HEK293T (cell line): ENCODE data around the gene PSMC2.

Source experiments
- ARNT ChIP-seq: fragments of 450-650 bp; IDR thresholded peaks from 2 replicates; pipeline ENCODE4 v1.6.1; 2017; ENCODE audit warnings: mild to moderate bottlenecking
- BHLHE40 ChIP-seq: fragments of 450-650 bp; IDR thresholded peaks from 2 replicates; pipeline ENCODE4 v1.6.1; 2016; ENCODE audit warnings: mild to moderate bottlenecking, moderate library complexity, borderline replicate concordance
- CTBP1 ChIP-seq: fragments of 450-650 bp; IDR thresholded peaks from 2 replicates; pipeline ENCODE4 v1.6.1; 2016; ENCODE audit warnings: borderline replicate concordance
- ELF4 ChIP-seq: fragments of 450-650 bp; IDR thresholded peaks from 2 replicates; pipeline ENCODE4 v1.6.1; 2017; ENCODE audit warnings: antibody characterized with exemption
- L3MBTL2 ChIP-seq: fragments of 450-650 bp; conservative IDR thresholded peaks from 2 replicates; pipeline ENCODE4 v1.6.1; 2016; ENCODE audit warnings: mild to moderate bottlenecking
- LEF1 ChIP-seq: fragments of 450-650 bp; IDR thresholded peaks from 2 replicates; pipeline ENCODE4 v1.6.1; 2017; ENCODE audit warnings: mild to moderate bottlenecking, borderline replicate concordance
- NFRKB ChIP-seq: fragments of 450-650 bp; IDR thresholded peaks from 2 replicates; pipeline ENCODE4 v1.6.1; 2016; ENCODE audit warnings: mild to moderate bottlenecking, moderate library complexity
- SP1 ChIP-seq: fragments of 450-650 bp; IDR thresholded peaks from 2 replicates; pipeline ENCODE4 v1.6.1; 2017
- SUZ12 ChIP-seq: fragments of 450-650 bp; IDR thresholded peaks from 2 replicates; pipeline ENCODE4 v1.6.1; 2016; ENCODE audit warnings: mild to moderate bottlenecking
- TARDBP ChIP-seq: fragments of 450-650 bp; IDR thresholded peaks from 2 replicates; pipeline ENCODE4 v1.6.1; 2016
- ZNF384 ChIP-seq: fragments of 450-650 bp; IDR thresholded peaks from 2 replicates; pipeline ENCODE4 v1.6.1; 2016
- TF ChIP-seq, protein P1 (sequence below): fragments of 450-650 bp; IDR thresholded peaks from 2 replicates; pipeline ENCODE4 v1.6.1; 2016

DNA sequence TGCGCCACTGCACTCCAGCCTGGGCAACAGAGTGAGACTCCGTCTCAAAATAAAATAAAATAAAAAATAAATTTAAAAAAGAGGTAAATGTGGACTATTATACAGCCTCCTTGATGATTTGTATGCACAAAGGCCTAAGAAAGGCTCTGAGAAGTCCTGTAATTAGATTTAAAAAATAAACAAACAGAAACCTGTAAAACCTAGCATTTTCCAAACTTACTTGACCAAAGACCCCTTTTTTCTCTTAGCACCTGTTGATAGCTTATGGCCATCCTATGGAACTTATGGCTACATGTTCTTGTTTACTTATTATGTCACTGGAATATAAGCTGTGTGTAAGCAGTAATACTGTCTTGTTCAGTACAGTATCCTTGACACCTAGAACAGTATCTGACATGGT lies 8.6 kb upstream of the PSMC2 start:
- no peak for TF ChIP-seq CTBP1
- no peak for TF ChIP-seq TARDBP
- no peak for TF ChIP-seq ELF4
- TF ChIP-seq SP1 = no peak
- TF ChIP-seq LEF1 = no peak
- TF ChIP-seq NFRKB = no peak
- no peak for TF ChIP-seq L3MBTL2
- no peak for TF ChIP-seq SUZ12
- no peak for TF ChIP-seq ARNT
- TF ChIP-seq, protein P1, sequence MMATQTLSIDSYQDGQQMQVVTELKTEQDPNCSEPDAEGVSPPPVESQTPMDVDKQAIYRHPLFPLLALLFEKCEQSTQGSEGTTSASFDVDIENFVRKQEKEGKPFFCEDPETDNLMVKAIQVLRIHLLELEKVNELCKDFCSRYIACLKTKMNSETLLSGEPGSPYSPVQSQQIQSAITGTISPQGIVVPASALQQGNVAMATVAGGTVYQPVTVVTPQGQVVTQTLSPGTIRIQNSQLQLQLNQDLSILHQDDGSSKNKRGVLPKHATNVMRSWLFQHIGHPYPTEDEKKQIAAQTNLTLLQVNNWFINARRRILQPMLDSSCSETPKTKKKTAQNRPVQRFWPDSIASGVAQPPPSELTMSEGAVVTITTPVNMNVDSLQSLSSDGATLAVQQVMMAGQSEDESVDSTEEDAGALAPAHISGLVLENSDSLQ = no peak
- no peak for TF ChIP-seq ZNF384
- no peak for TF ChIP-seq BHLHE40
